GM23248 (cell line): ENCODE data around the gene TMEM273.
"Not testable (repeated sequence)": the region's sequence is repeated elsewhere in the genome, so short reads cannot be mapped to it uniquely, and the experiment has no call there.

Experiments used
- EZH2 ChIP-seq: fragments of 200-600 bp; sonication (generic); IDR thresholded peaks from 2 replicates; pipeline ENCODE4 v1.6.1; 2018; ENCODE audit warnings: antibody characterized with exemption, mild to moderate bottlenecking; ENCODE audit not compliant: insufficient read depth, poor library complexity, severe bottlenecking
- EZH2phosphoT487 ChIP-seq: fragments of 200-600 bp; sonication (generic); IDR thresholded peaks from 2 replicates; pipeline ENCODE4 v1.6.1; 2018; ENCODE audit warnings: antibody characterized with exemption, moderate library complexity, mild to moderate bottlenecking, low read depth; ENCODE audit not compliant: insufficient read depth

DNA sequence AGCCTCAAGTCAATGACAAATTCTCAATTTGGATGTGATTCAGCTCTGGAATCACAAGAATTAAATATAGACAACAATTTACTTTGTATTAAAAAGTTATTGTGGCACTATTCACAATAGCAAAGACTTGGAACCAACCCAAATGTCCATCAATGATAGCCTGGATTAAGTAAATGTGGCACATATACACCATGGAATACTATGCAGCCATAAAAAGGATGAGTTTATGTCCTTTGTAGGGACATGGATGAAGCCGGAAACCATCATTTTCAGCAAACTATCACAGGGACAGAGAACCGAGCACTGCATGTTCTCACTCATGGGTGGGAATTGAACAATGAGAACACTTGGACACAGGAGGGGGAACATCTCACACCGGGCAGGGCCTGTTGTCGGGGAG is 7.7 kb upstream of the TMEM273 start:
- not testable (repeated sequence) for TF ChIP-seq EZH2, EZH2phosphoT487
